NCI-H69 (cell line): ENCODE results near the gene SMPD3.
"Not testable (repeated sequence)": the region's sequence is repeated elsewhere in the genome, so short reads cannot be mapped to it uniquely, and the experiment has no call there.

Experiments used
- DNase-seq: peaks from one replicate; lab custom pipeline; 2025; lab: John Stamatoyannopoulos, UW

Gene SMPD3

GRCh38 chr16:68448360-68448970 lies at the start of gene SMPD3:
Gene SMPD3 (minus strand): TSS chr16:68448508. CDS start chr16:68372181, 76,327 bp downstream.
- DNase-seq = peak; percentile 99

GRCh38 chr16:68496689-68497088 lies 48.4 kb upstream of the SMPD3 start:
- peak; percentile 67 for DNase-seq

GRCh38 chr16:68494261-68494660 lies 46.0 kb upstream of the SMPD3 start:
- not testable (repeated sequence) for DNase-seq

GRCh38 chr16:68493412-68494070 lies 45.2 kb upstream of the SMPD3 start:
- no peak for DNase-seq

- peak; percentile 56 for DNase-seq
Measured at GRCh38 chr16:68492543-68493411, 44.5 kb upstream of the SMPD3 start.

GRCh38 chr16:68492151-68492542 lies 43.8 kb upstream of the SMPD3 start:
- no peak for DNase-seq

GRCh38 chr16:68491576-68491950 lies 43.3 kb upstream of the SMPD3 start:
- DNase-seq = no peak

GRCh38 chr16:68490829-68491575 lies 42.7 kb upstream of the SMPD3 start:
- peak; percentile 86 for DNase-seq

GRCh38 chr16:68490358-68490757 lies 42.0 kb upstream of the SMPD3 start:
- DNase-seq = no peak

- DNase-seq = peak; percentile 37
Measured at GRCh38 chr16:68488554-68488953, 40.2 kb upstream of the SMPD3 start.

GRCh38 chr16:68487669-68488068 lies 39.4 kb upstream of the SMPD3 start:
- DNase-seq = peak; percentile 24

GRCh38 chr16:68487203-68487514 lies 38.9 kb upstream of the SMPD3 start:
- peak; percentile 80 for DNase-seq

GRCh38 chr16:68486502-68487202 lies 38.3 kb upstream of the SMPD3 start:
- peak; percentile 80 for DNase-seq

- no peak for DNase-seq
Measured at GRCh38 chr16:68481636-68482035, 33.3 kb upstream of the SMPD3 start.

- DNase-seq = no peak
Measured at GRCh38 chr16:68480084-68480995, 32.0 kb upstream of the SMPD3 start.

GRCh38 chr16:68479271-68479670 lies 31.0 kb upstream of the SMPD3 start:
- no peak for DNase-seq

GRCh38 chr16:68478526-68479250 lies 30.4 kb upstream of the SMPD3 start:
- no peak for DNase-seq

- DNase-seq = no peak
Measured at GRCh38 chr16:68475071-68475470, 26.8 kb upstream of the SMPD3 start.

- DNase-seq = no peak
Measured at GRCh38 chr16:68473358-68474070, 25.2 kb upstream of the SMPD3 start.
